ENCODE measurements around the gene DDX25. TPM values are rescaled to one million over a fixed set of nuclear protein-coding genes. Genes with fewer than 3 reads are reported as not detected.

Gene DDX25
- total RNA-seq, 1 experiment from 2014 or later: not detected

- POLR2A ChIA-PET (ENCODE audit: unreplicated experiment): no interaction called here
- ATAC-seq (no peak), DNase-seq (no peak)
- H3K9me3 ChIP-seq (ENCODE audit: low read length): no peaks in the 10 kb centered on the region
- TF ChIP-seq EZH2 (IDR thresholded peaks at IDR 0.05; ENCODE audit: low read length, unreplicated experiment) (no peak), CTCF (conservative IDR thresholded peaks at IDR 0.05; ENCODE audit: low read depth, low read length) (no peak), EZH2phosphoT487 (IDR thresholded peaks at IDR 0.05; ENCODE audit: borderline replicate concordance, low read length) (no peak)
- no peaks in the 10 kb centered on the region for H4K20me1 ChIP-seq (ENCODE audit: low read length)
- H3K4me3 ChIP-seq (ENCODE audit: low read length): no peak overlapping the region
- H3F3A ChIP-seq (ENCODE audit: low read length, unreplicated experiment): no peaks in the 10 kb centered on the region
- no peaks in the 10 kb centered on the region for H3K79me2 ChIP-seq (ENCODE audit: low read length)
- intact Hi-C loops (cut with micrococcal nuclease): no loop called here
- no peak overlapping the region for H3K27ac ChIP-seq (ENCODE audit: low read length)
- H3K9me2 ChIP-seq (replicated peaks; ENCODE audit: low read length): no peaks in the 10 kb centered on the region
- BruUV-seq (replicated peaks): no TSS peak
- no peak overlapping the region for H2AFZ ChIP-seq (ENCODE audit: low read length)
- no peaks in the 10 kb centered on the region for H3K36me3 ChIP-seq (ENCODE audit: low read depth, low read length)
- CTCF ChIA-PET: no interaction called here
- no peak overlapping the region for H3K4me2 ChIP-seq (ENCODE audit: low read length)
- H3K9ac ChIP-seq (ENCODE audit: low read length): no peak overlapping the region
- H3K4me1 ChIP-seq (ENCODE audit: insufficient read depth, low read length): no peaks in the 10 kb centered on the region
- H3K27me3 ChIP-seq (ENCODE audit: low read length): no peaks in the 10 kb centered on the region
Measured at GRCh38 chr11:125940145-125940544, 35.8 kb downstream of the DDX25 start.

- H3K9me3 ChIP-seq (ENCODE audit: low read length): no peaks in the 10 kb centered on the region
- BruUV-seq (replicated peaks): no TSS peak
- H3K27ac ChIP-seq (ENCODE audit: low read length): no peak overlapping the region
- no peaks in the 10 kb centered on the region for H3K36me3 ChIP-seq (ENCODE audit: low read depth, low read length)
- no peak overlapping the region for H3K9ac ChIP-seq (ENCODE audit: low read length)
- ChIA-PET CTCF (no interaction called here), POLR2A (ENCODE audit: unreplicated experiment) (no interaction called here)
- ATAC-seq: no peak
- DNase-seq: no peak
- TF ChIP-seq CTCF (conservative IDR thresholded peaks at IDR 0.05; ENCODE audit: low read depth, low read length): no peak
- no peak for TF ChIP-seq EZH2phosphoT487 (IDR thresholded peaks at IDR 0.05; ENCODE audit: borderline replicate concordance, low read length)
- TF ChIP-seq EZH2 (IDR thresholded peaks at IDR 0.05; ENCODE audit: low read length, unreplicated experiment): no peak
- H3K27me3 ChIP-seq (ENCODE audit: low read length): no peaks in the 10 kb centered on the region
- H3K4me2 ChIP-seq (ENCODE audit: low read length): no peak overlapping the region
- intact Hi-C loops (cut with micrococcal nuclease): no loop called here
- H4K20me1 ChIP-seq (ENCODE audit: low read length): no peaks in the 10 kb centered on the region
- H3K4me3 ChIP-seq (ENCODE audit: low read length): no peak overlapping the region
- H3K4me1 ChIP-seq (ENCODE audit: insufficient read depth, low read length): peaks cover 6% of the 10 kb centered on the region; the same call in 1 of the 2 replicates
- H3F3A ChIP-seq (ENCODE audit: low read length, unreplicated experiment): no peaks in the 10 kb centered on the region
- H3K79me2 ChIP-seq (ENCODE audit: low read length): no peaks in the 10 kb centered on the region
- H2AFZ ChIP-seq (ENCODE audit: low read length): peak overlapping the region; percentile 60
- H3K9me2 ChIP-seq (replicated peaks; ENCODE audit: low read length): no peaks in the 10 kb centered on the region
Measured at GRCh38 chr11:125941267-125941618, 36.9 kb downstream of the DDX25 start.

GRCh38 chr11:125941619-125942611, 37.6 kb downstream of the DDX25 start:
- no peaks in the 10 kb centered on the region for H4K20me1 ChIP-seq (ENCODE audit: low read length)
- H3K4me1 ChIP-seq (ENCODE audit: insufficient read depth, low read length): peaks cover 6% of the 10 kb centered on the region; the same call in 1 of the 2 replicates
- ATAC-seq (peak; percentile 90), DNase-seq (peak; percentile 72)
- TF ChIP-seq EZH2 (IDR thresholded peaks at IDR 0.05; ENCODE audit: low read length, unreplicated experiment): no peak
- TF ChIP-seq CTCF (conservative IDR thresholded peaks at IDR 0.05; ENCODE audit: low read depth, low read length): peak; percentile 96
- no peak for TF ChIP-seq EZH2phosphoT487 (IDR thresholded peaks at IDR 0.05; ENCODE audit: borderline replicate concordance, low read length)
- H3K36me3 ChIP-seq (ENCODE audit: low read depth, low read length): no peaks in the 10 kb centered on the region
- peak overlapping the region; percentile 60 for H2AFZ ChIP-seq (ENCODE audit: low read length)
- no peak overlapping the region for H3K27ac ChIP-seq (ENCODE audit: low read length)
- no TSS peak for BruUV-seq (replicated peaks)
- H3K4me2 ChIP-seq (ENCODE audit: low read length): peak overlapping the region; percentile 3; the same call in 1 of the 2 replicates
- H3K9ac ChIP-seq (ENCODE audit: low read length): no peak overlapping the region
- CTCF ChIA-PET: interaction anchor here (0.6 to 1.0 kb wide), 3 partner anchors 119 to 254 kb away, joined by 3 to 8 read pairs (median 4); no protein-coding TSS in a partner anchor
- no peak overlapping the region for H3K4me3 ChIP-seq (ENCODE audit: low read length)
- no peaks in the 10 kb centered on the region for H3K27me3 ChIP-seq (ENCODE audit: low read length)
- intact Hi-C loops (cut with micrococcal nuclease): loop anchor here (1.0 to 2.0 kb wide), 2 partner anchors 119 to 252 kb away; no protein-coding TSS in a partner anchor
- no peaks in the 10 kb centered on the region for H3K79me2 ChIP-seq (ENCODE audit: low read length)
- no peaks in the 10 kb centered on the region for H3F3A ChIP-seq (ENCODE audit: low read length, unreplicated experiment)
- no peaks in the 10 kb centered on the region for H3K9me2 ChIP-seq (replicated peaks; ENCODE audit: low read length)
- H3K9me3 ChIP-seq (ENCODE audit: low read length): no peaks in the 10 kb centered on the region
- POLR2A ChIA-PET (ENCODE audit: unreplicated experiment): no interaction called here
